ENCODE measurements around the gene NLRC5. TPM values are rescaled to one million over a fixed set of nuclear protein-coding genes. Genes with fewer than 3 reads are reported as not detected.

The NLRC5 gene
- total RNA-seq, 1 donor from 2014 or later, result 0.26 TPM

GRCh38 chr16:57013229-57013628 is 23.9 kb downstream of the NLRC5 start:
- TF ChIP-seq, protein P1, sequence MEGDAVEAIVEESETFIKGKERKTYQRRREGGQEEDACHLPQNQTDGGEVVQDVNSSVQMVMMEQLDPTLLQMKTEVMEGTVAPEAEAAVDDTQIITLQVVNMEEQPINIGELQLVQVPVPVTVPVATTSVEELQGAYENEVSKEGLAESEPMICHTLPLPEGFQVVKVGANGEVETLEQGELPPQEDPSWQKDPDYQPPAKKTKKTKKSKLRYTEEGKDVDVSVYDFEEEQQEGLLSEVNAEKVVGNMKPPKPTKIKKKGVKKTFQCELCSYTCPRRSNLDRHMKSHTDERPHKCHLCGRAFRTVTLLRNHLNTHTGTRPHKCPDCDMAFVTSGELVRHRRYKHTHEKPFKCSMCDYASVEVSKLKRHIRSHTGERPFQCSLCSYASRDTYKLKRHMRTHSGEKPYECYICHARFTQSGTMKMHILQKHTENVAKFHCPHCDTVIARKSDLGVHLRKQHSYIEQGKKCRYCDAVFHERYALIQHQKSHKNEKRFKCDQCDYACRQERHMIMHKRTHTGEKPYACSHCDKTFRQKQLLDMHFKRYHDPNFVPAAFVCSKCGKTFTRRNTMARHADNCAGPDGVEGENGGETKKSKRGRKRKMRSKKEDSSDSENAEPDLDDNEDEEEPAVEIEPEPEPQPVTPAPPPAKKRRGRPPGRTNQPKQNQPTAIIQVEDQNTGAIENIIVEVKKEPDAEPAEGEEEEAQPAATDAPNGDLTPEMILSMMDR (conservative IDR thresholded peaks at IDR 0.05), result no peak
- Mint-ChIP-seq H3K27me3 (ENCODE audit: low read depth) (no peaks in the 10 kb centered on the region), H3K4me1 (no peaks in the 10 kb centered on the region), H3K9me3 (no peaks in the 10 kb centered on the region), H3K4me3 (no peak overlapping the region), H3K27ac (ENCODE audit: unreplicated experiment) (no peak overlapping the region), H3K36me3 (ENCODE audit: low read depth) (no peaks in the 10 kb centered on the region)
- no peak for DNase-seq (ENCODE audit: low read depth, low spot score)

DNA sequence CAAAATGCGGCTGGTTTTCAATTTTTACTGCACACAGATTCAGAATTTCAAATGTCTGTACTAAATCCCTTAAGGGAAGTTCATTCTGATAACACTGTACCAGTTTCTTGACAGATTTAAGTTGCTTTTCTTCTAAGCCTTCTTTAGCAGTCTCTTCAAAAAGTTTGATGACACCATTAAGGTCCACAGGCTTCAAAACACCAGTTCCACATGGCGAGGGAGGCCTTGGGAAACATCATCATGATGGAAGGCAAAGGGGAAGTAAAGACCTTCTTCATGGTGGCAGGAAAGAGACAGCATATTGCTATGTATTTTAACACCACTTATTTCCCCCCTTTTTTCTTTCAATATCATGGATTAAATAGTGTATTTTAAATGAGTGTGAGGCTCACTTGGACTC is 24.5 kb downstream of the NLRC5 start:
- Mint-ChIP-seq H3K27ac (ENCODE audit: unreplicated experiment) (no peak overlapping the region), H3K36me3 (ENCODE audit: low read depth) (no peaks in the 10 kb centered on the region), H3K27me3 (ENCODE audit: low read depth) (no peaks in the 10 kb centered on the region), H3K4me1 (no peaks in the 10 kb centered on the region), H3K4me3 (no peak overlapping the region), H3K9me3 (no peaks in the 10 kb centered on the region)
- DNase-seq (ENCODE audit: low read depth, low spot score), result no peak
- TF ChIP-seq, protein P1 (conservative IDR thresholded peaks at IDR 0.05), result no peak

- Mint-ChIP-seq H3K36me3 (ENCODE audit: low read depth) (no peaks in the 10 kb centered on the region), H3K4me3 (no peak overlapping the region), H3K27me3 (ENCODE audit: low read depth) (peaks cover 3% of the 10 kb centered on the region), H3K4me1 (no peaks in the 10 kb centered on the region), H3K27ac (ENCODE audit: unreplicated experiment) (no peak overlapping the region), H3K9me3 (no peaks in the 10 kb centered on the region)
- TF ChIP-seq, protein P1 (conservative IDR thresholded peaks at IDR 0.05), result no peak
- no peak for DNase-seq (ENCODE audit: low read depth, low spot score)
Measured at GRCh38 chr16:57016301-57016700, 26.9 kb downstream of the NLRC5 start.

DNA sequence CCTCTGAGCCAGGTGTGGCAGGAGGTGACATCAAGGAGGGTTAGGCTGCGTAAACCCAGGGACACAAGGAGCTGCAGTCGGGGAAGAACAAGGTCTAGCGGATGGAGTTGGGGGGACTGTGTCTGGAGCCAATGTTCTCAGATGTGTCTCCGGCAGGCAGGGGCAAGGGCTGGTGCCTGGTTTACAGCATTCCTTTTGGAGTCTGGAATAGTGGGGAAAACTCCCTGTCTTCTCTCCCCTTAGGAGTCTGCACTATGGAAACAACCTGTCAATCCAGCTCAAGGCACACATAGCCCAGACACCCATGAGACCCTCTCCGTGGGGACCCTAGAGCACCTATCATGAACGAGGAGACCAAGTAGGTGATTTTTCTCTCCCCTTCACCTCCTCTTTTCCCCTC is 27.5 kb downstream of the NLRC5 start:
- Mint-ChIP-seq H3K27me3 (ENCODE audit: low read depth) (peaks cover 5% of the 10 kb centered on the region), H3K4me3 (no peak overlapping the region), H3K4me1 (no peaks in the 10 kb centered on the region), H3K36me3 (ENCODE audit: low read depth) (no peaks in the 10 kb centered on the region), H3K9me3 (no peaks in the 10 kb centered on the region), H3K27ac (ENCODE audit: unreplicated experiment) (no peak overlapping the region)
- no peak for DNase-seq (ENCODE audit: low read depth, low spot score)
- TF ChIP-seq, protein P1 (conservative IDR thresholded peaks at IDR 0.05), result no peak

DNA sequence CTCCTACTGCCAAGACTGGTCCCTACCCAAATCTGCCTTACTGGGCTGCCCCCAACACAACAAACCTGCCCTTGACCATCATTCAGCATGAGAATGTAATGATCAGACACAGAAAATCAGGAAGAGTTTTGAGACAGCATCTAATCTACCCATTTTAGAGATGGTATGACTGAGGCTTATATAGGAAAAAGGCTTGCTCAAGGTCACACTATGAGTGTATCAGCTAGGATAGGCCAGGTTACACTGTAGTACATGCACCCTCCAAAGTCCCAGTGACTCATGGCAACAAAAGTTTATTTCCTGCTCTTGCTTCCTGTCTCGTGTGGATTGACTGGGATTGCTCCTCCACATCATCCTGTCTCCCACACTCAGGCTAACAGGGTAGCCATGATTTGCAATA is 27.9 kb downstream of the NLRC5 start:
- TF ChIP-seq, protein P1 (conservative IDR thresholded peaks at IDR 0.05), result no peak
- Mint-ChIP-seq H3K36me3 (ENCODE audit: low read depth) (no peaks in the 10 kb centered on the region), H3K27ac (ENCODE audit: unreplicated experiment) (no peak overlapping the region), H3K4me1 (no peaks in the 10 kb centered on the region), H3K9me3 (no peaks in the 10 kb centered on the region), H3K27me3 (ENCODE audit: low read depth) (peaks cover 5% of the 10 kb centered on the region), H3K4me3 (no peak overlapping the region)
- DNase-seq (ENCODE audit: low read depth, low spot score), result no peak

- H3K4me3 Mint-ChIP-seq, result no peak overlapping the region
- H3K27me3 Mint-ChIP-seq (ENCODE audit: low read depth), result peaks cover 5% of the 10 kb centered on the region
- no peak for DNase-seq (ENCODE audit: low read depth, low spot score)
- H3K27ac Mint-ChIP-seq (ENCODE audit: unreplicated experiment), result no peak overlapping the region
- TF ChIP-seq, protein P1 (conservative IDR thresholded peaks at IDR 0.05), result no peak
- H3K9me3 Mint-ChIP-seq, result no peaks in the 10 kb centered on the region
- no peaks in the 10 kb centered on the region for H3K4me1 Mint-ChIP-seq
- no peaks in the 10 kb centered on the region for H3K36me3 Mint-ChIP-seq (ENCODE audit: low read depth)
Measured at GRCh38 chr16:57019746-57020145, 30.4 kb downstream of the NLRC5 start.

Data from neural crest cell (in vitro differentiated cells).